NCI-H526 (cell line): ENCODE data around the gene ZIM2.

Experiments
- DNase-seq, 2 experiments: peaks; one replicate each; lab custom pipeline; 2025; lab: John Stamatoyannopoulos, UW

Gene ZIM2

DNA sequence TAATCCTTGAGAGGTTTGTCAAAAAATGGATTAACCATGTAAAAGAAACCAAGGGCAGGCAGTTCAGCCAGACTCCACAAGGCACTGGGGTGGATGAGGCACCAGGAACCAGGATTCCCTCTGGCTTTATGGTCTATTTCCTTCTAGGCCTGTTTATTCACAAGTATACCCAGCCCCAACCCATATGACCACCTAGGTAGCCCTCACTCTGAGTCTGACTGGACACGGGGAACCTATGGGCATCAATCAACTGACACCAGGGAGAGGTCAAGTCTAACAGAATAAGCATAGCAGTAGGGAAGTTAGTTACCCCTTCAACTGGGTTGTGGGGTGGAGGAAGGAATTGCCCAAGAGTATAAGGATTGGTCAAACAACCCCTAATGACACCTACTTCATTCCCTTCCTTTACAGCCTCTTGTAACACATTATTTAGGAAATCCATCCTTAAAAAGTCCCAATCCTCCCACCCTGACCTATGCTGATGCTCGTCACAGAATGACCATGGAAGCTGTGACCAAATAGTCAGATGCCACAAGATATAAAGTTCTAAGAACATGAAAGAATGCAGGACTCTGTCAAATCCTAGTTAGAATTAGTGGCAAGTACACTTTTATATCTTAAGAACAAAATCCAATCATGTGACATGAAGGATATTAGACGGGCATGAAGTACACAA is 31.7 kb downstream of the ZIM2 start:
- no peak for DNase-seq

DNA sequence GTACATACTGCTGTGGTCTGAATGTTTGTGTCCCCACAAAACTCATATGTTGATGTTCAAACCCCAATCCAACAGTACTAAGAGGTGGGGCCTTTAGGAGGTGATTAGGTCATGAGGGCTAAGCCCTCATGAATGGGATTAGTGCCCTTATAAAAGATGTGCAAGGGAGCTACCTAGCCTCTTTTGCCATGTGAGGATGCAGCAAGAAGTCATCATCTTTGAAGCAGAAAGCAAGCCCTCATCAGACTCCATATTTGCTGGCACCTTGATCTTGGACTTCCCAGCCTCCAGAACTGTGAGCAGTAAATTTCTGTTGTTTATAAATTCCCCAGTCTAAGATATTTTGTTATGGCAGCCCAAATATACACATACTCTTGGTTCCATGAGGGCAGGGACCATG is 33.9 kb downstream of the ZIM2 start:
- DNase-seq: no peak

DNA sequence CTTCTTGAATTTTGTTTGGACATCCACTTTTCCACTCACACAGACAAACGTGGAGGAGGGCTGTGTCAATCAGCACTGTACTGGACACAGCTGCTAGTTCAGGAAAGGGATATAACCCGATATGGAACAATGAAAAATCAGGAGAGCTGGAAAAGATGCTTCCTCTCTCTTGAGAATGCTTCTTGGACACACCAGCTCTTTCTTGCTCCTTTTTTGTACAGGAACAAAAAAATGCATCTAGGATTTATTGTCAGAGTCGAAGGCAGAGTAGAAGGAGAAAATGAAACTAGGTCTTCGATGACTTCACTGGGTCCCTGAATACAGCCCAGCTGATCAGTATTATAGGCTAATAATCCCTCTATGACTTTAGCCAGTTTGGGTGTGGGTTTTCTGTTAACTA is 62.2 kb downstream of the ZIM2 start:
- DNase-seq: no peak

DNA sequence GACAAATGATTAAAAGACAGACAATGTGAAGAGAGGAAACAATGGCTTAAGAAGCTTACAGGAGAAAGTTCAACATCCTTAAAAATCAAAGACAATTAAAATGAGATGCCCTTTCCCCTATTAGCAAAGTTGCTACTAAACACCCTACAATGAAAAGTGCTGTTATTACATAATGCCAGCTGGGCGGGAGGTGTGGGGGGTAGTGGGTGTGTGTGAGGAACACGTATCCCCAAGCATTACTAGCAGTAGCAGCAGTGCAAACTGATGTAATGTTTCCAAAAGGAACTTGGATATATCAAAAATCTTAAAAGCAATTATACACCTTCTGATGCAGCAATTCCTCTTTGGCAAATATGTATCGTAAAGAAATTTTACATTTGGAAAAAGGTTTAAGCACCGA is 70.9 kb downstream of the ZIM2 start:
- no peak for DNase-seq

DNA sequence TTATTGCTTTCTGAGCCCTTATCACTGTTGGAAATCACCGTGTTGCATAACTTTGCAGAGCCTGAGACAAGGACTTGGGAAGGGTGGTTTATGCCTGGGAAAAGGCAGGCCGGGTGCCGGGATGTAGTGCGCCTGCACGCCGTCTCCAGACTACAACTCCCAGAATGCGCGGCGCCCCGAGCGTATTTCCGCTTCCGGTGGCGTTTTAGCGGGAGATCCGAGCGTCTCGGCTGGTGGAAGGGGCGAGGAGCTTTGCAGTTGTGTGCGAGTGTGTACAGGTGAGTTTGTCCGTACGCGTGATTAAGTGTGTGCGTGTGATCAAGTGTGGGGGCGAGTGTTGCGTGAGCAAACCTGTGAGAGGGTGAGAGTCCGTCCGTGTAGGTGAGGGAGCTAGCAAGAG is 75.4 kb downstream of the ZIM2 start:
- DNase-seq: no peak

DNA sequence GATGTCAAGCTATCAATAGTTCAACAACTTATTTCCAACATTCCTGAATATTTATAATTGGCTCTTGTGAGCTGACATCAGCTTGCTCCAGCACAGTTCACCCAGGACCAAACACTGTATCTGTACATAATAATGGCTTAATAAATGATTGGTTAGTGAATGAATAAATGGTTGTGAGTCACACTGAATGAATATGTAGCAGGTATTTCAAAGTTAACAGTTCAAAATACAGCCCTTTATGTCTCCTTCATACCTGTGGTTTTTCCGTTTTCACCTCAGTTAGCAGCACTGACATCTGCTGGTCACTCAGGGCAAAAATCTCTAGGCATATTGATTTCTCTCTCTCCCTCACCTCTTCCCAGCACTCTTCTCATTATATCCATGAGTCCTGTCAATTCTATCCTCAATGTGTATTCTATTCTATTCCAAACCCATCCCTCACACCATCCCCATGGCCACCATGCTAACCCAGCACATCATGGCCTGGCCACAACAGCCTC is 76.3 kb downstream of the ZIM2 start:
- no peak for DNase-seq

DNA sequence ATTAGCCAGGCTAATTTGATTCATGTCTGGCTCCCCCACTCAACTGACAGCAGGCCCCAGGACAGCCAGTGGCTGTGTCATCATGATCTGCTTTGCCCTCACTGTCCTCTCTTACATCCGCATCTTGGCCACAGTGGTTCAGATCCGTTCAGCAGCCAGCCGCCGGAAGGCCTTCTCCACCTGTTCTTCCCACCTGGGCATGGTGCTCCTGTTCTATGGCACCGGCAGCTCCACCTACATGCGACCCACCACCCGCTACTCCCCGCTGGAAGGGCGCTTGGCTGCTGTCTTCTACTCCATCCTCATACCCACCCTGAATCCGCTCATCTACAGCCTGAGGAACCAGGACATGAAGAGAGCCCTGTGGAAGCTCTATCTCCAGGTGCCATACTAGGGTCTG is 79.7 kb downstream of the ZIM2 start:
- no peak for DNase-seq

DNA sequence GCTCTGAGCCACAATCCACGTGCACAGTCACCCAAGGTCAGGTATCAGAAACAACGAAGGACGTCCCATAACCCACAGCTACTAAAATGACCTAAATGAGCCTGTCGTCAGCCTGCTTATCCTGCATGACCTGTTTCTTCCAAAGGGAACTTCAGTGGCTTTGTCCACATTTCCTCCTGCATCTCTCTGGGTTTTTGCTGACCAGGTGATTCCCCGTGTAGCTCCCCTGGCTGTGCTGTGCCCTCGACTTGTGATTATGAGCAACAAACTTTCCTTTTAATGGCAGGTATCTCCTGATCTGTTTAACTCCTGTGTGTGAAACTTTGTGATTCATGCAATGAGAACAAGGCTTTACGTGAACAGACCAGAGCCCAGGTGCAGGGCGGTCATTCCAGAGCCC is 81.0 kb downstream of the ZIM2 start:
- DNase-seq: no peak

DNA sequence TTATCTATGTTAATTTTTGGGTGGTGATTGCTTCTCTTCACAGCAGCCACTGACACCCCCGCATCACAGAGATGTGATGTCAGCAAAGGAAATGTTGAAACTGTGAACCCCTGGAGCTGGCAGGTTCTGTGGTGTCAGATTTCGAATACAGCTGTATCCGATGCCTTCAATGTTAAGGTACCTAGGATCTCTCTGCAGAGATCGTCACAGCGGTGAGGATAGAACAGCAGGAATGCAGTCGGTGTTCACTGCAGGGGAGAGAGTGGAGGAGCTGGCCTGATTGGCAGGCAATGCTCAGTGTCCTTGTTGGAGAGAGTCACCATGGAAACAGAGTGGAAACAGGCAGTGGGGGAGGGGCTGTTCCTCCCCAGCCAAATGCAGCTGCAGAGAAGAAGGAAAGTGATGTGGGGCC is 89.4 kb downstream of the ZIM2 start:
- DNase-seq: no peak

DNA sequence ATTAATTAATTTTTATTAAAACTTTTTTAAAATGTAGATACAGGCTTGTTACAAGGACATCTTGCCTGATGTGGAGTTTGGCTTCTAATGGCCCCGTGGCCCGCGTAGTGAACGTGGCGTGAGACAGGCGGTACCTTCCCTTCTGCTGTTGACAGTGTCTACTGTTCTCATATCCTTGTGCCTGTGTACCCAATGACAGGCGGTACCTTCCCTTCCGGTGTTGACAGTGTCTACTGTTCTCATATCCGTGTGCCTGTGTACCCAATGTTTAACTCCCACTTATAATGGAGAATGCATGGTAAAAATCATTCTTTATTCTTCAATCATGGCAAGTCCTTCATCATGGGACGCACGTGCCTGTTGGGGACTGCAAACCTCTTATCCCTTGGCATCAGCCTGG is 89.9 kb downstream of the ZIM2 start:
- no peak for DNase-seq

DNA sequence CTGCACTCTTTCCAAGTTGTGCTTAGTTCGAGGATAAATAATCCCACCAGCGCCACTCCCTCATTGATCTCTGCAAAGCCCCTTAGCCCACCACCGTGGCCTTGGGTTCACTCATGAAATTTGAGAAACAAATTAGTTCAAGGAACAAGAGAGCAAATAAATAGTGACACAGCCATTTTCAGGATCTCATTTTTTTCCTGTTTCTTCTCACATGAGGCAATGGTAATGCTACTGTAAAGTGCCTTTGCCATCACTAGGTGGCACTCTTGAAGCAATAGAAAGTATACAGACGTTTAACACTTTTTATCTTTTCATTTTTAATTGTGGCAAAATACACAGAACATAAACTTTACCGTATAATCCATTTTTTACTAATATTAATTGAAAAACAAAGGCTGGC is 92.1 kb downstream of the ZIM2 start:
- peak in 1 of 2 experiments; percentile 33 for DNase-seq

DNA sequence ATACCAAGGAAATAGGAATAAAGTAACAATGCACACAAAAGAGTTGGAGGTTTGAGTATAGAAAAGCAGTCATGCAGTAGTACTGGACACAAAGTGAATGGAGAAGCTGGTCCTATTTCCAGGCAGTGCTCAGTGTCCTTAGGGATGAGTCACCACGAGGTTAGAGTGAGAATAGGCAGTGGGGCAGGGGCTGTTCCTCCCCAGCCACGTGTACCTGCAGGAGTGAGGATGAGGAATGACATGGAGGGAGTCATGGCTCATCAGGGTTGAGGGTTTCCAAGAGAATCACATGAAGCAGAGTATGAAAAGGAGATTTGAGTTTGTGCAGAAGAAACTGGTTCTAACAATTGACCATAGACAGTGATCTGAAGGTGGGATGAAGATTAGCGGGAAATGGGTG is 94.2 kb downstream of the ZIM2 start:
- no peak for DNase-seq

DNA sequence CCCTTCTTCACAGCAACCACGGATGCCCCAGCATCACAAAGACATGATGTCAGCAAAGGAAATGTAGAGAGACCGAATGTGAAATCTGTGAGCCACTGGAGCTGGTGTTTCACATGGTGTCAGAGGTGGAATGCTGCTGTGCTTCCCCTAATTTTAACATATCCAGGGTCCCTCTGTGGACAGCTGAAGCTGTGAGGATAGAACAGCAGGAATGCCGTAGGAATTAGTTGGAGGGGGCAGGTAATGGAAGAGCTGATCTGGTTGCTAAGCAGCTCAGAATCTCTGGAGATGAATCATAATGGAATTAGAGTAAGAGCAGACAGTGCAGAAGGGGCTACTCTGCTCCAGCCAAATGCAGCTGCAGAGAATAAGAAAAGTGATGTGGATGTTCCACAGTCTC is 100.0 kb downstream of the ZIM2 start:
- DNase-seq: no peak

DNA sequence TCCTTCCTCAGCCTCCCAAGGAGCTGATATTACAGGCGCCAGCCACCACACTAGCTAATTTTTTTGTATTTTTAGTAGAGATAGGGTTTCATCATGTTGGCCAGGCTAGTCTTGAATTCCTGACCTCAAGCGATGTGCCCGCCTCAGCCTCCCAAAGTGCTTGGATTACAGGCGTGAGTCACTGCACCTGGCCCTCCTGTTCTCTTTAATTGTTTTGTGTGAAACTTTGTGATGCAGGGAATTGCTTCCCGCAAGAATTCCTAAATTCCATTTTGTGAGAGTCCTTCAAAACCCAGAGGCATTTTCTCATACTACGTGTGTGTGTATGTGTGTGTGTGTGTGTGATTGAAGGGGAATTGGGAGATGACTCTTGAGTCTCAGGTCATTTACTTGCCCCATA is 104.0 kb downstream of the ZIM2 start:
- DNase-seq: no peak

DNA sequence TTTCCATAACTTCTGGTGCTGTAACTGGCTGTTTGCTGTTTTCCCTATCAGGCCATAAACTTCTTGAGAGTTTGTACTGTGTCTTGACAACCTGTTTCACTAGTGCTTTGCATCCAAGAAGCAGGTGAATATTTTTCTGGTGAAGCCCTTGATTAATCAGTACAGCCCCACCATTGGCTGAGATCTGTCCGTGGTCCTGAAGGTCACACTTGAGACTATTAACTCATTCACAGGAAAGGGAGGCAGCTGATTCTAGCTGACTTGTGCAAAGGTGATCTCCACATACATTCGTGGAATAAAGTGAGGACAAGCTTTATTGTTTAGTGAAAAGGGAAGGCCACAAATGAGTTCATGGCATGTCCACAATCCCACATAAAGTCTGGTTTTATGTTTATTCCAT is 107.5 kb downstream of the ZIM2 start:
- no peak for DNase-seq

DNA sequence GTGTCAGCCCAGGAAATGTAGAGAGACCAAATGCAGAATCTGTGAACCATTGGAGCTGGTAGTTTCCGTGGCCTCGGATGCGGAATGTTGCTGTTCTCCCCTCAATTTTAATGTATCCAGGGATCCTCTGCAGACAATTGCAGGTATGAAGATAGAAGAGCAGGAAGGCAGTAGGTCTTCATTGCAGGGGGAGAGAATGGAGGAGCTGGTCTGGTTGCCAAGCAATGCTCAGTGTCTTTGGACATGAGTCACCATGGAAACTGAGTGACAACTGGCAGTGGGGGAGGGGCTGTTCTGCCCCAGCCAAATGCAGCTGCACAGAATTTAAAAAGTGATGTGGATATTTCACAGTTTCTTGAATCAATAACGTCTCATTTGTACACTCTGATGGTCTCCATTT is 112.8 kb downstream of the ZIM2 start:
- DNase-seq: no peak

DNA sequence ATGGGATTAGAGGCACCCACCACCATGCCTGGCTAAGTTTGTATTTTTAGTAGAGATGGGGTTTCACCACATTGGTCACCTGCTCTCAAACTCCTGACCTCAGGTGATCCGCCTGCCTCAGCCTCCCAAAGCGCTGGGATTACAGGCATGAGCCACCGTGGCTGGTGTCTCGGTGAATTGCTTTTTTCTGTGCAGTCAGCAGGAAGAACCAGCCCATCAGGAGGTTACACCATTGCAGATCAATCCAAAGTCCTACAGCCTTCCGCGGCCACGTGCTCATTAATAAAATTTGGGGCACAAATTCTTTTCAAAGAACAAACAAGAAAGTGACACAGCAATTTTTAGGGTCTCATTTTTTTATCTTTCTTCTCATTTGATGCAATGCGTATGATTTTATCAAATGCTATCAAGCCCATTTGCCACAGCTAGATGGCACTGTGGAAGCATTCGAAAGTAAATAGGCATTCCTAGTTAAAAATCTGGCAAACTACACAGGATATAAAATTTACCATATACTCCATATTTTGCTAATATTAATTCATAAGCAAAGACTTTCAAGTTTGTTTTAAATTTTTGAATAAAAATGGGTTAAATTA is 114.6 kb downstream of the ZIM2 start:
- DNase-seq: no peak
